Keratinocyte (primary cell): ENCODE results near the gene REX1BD. TPM values are rescaled to one million over a fixed set of nuclear protein-coding genes. Genes with fewer than 3 reads are reported as not detected.

Experiments
- DNase-seq: peaks from one replicate; pipeline ENCODE4 v3.0.0-alpha.2; 2011; ENCODE audit warnings: low read depth, missing footprints, low spot score
- FAIRE-seq: peaks from 2 replicates; lab custom pipeline; 2011; peaks lifted over from hg19 to GRCh38; lab: Jason Lieb, UNC
- H2AFZ ChIP-seq: 2 replicates; pipeline ENCODE4 v1.6.0; 2012; ENCODE audit warnings: low read length, control low read depth, inconsistent platforms; ENCODE audit not compliant: control insufficient read depth
- H3K27ac ChIP-seq: 2 replicates; pipeline ENCODE4 v1.5.1; 2011; ENCODE audit warnings: low read length; ENCODE audit not compliant: control insufficient read depth, insufficient read depth
- H3K27me3 ChIP-seq: 3 replicates; pipeline ENCODE4 v1.6.0; 2011; ENCODE audit warnings: low read length; ENCODE audit not compliant: control insufficient read depth, insufficient read depth; ENCODE audit errors: extremely low read depth
- H3K36me3 ChIP-seq, 2 experiments: 2 replicates in 1 of 2; 3 replicates in 1 of 2; pipeline ENCODE4 v1.5.1; 2011; ENCODE audit warnings: low read length in 2 of 2, mild to moderate bottlenecking in 1 of 2; ENCODE audit not compliant: control insufficient read depth in 2 of 2, insufficient read depth in 2 of 2; ENCODE audit errors: extremely low read depth in 1 of 2
- H3K4me1 ChIP-seq: 3 replicates; pipeline ENCODE4 v1.5.1; 2011; ENCODE audit warnings: low read length; ENCODE audit not compliant: control insufficient read depth, insufficient read depth; ENCODE audit errors: extremely low read depth
- H3K4me2 ChIP-seq: 3 replicates; pipeline ENCODE4 v1.6.0; 2011; ENCODE audit warnings: low read depth, low read length; ENCODE audit not compliant: control insufficient read depth, insufficient read depth; ENCODE audit errors: extremely low read depth
- H3K4me3 ChIP-seq, 3 experiments: fragments of 200-600 bp in 1 of 3; sonication (generic) in 1 of 3; 2 replicates in 2 of 3; 3 replicates in 1 of 3; pipeline ENCODE4 v1.5.1; 2011 to 2016; ENCODE audit warnings: low read length in 3 of 3, mild to moderate bottlenecking in 3 of 3, control low read depth in 2 of 3, inconsistent platforms in 1 of 3, low read depth in 1 of 3, mixed read lengths in 1 of 3, mixed run types in 1 of 3, moderate library complexity in 1 of 3; ENCODE audit not compliant: control insufficient read depth in 2 of 3, insufficient read depth in 2 of 3; ENCODE audit errors: extremely low read depth in 1 of 3
- H3K79me2 ChIP-seq: 2 replicates; pipeline ENCODE4 v1.6.0; 2012; ENCODE audit warnings: low read length; ENCODE audit not compliant: control insufficient read depth, insufficient read depth
- H3K9ac ChIP-seq: 3 replicates; pipeline ENCODE4 v1.6.0; 2011; ENCODE audit warnings: low read length; ENCODE audit not compliant: control insufficient read depth, insufficient read depth; ENCODE audit errors: extremely low read depth
- H3K9me1 ChIP-seq: 3 replicates; pipeline ENCODE4 v1.6.0; 2011; ENCODE audit warnings: low read length; ENCODE audit not compliant: control insufficient read depth, insufficient read depth; ENCODE audit errors: extremely low read depth
- H3K9me3 ChIP-seq: 2 replicates; pipeline ENCODE4 v1.5.1; 2012; ENCODE audit warnings: low read depth, low read length; ENCODE audit not compliant: control insufficient read depth
- H4K20me1 ChIP-seq: 3 replicates; pipeline ENCODE4 v1.6.0; 2011; ENCODE audit warnings: low read length; ENCODE audit not compliant: control insufficient read depth, insufficient read depth; ENCODE audit errors: extremely low read depth
- EZH2 ChIP-seq: IDR thresholded peaks from one replicate; pipeline ENCODE4 v1.6.1; 2012; ENCODE audit warnings: inconsistent platforms, mild to moderate bottlenecking, low read length, moderate library complexity
- dilution Hi-C: fragments of 300-500 bp; cut with MboI; formaldehyde crosslinking; loops from one replicate; pipeline ENCODE4 v1.7.0; 2020; ENCODE audit warnings: low sequenced_read_pairs; ENCODE audit not compliant: extremely low pct_ligation_motif_present
- polyA plus RNA-seq, 5 experiments: library from polyadenylated mRNA; depleted of rRNA in 3 of 5; stranded (reverse) in 3 of 5; stranded (forward) in 1 of 5; unstranded in 1 of 5; fragments of >200 nt; gene quantifications; 1 replicate in 1 of 5; 2 replicates in 3 of 5; 3 replicates in 1 of 5; pipeline versions ENCODE4 v1.2.1 to v1.2.3, GENCODE V29; 2011 to 2012; ENCODE audit warnings: missing spikeins in 2 of 5, low read depth in 1 of 5, low replicate concordance in 1 of 5
- small RNA-seq, 3 experiments: library from RNA; depleted of rRNA; stranded (forward); fragments of <200 nt; gene quantifications; one replicate each; pipeline ENCODE3, GENCODE V24; 2012; ENCODE audit warnings: low read depth in 3 of 3, low replicate concordance in 1 of 3; ENCODE audit not compliant: insufficient read length in 3 of 3
- TF ChIP-seq, protein P1 (sequence below), 3 experiments: IDR thresholded peaks in 1 of 3; conservative IDR thresholded peaks in 1 of 3; optimal IDR thresholded peaks in 1 of 3; 2 replicates in 2 of 3; 3 replicates in 1 of 3; pipeline versions ENCODE3 to v1.5.1; 2011; ENCODE audit warnings: low read length in 3 of 3, mild to moderate bottlenecking in 3 of 3, moderate library complexity in 2 of 3, control low read depth in 1 of 3, inconsistent platforms in 1 of 3; ENCODE audit not compliant: insufficient read depth in 2 of 3; ENCODE audit errors: extremely low read depth in 1 of 3

REX1BD gene
- polyA plus RNA-seq, 1 donor (not counting 4 experiments of a cell fraction or from before 2014, with no cell fraction given) = 31.9 TPM

DNA sequence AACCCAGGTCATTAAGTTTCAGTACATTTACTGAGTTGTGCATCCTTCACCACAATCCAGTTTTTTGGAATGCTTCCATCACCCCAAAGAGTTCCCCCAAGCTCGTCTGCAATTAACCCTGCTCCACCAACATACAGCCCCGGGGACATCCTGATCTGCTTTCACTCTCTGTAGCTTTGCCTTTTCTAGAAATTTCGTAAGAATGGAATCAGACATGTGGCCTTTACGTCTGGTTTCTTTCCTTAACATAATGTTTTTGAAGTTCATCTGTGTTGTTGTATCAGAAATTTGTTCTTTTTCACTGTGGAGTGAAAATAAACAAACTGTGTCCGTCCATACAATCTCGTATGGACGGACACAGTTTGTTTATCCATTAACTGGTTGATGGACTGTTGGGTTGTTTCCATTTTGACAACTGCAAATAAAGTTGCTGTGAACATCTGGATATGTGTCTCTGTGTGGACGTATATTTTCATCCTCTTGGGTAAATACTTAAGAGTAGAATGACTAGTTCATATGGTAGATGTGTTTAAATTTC, 51.2 kb downstream of the REX1BD start:
- Histone ChIP-seq H3K79me2 (no peaks in the 10 kb centered on the region), H2AFZ (no peak overlapping the region), H3K27me3 (no peaks in the 10 kb centered on the region), H3K9ac (no peak overlapping the region), H3K4me2 (no peak overlapping the region), H3K4me3 (no peak overlapping the region), H3K9me1 (no peaks in the 10 kb centered on the region), H3K27ac (no peak overlapping the region), H3K9me3 (peaks cover 4% of the 10 kb centered on the region), H4K20me1 (no peaks in the 10 kb centered on the region), H3K4me1 (peaks cover 18% of the 10 kb centered on the region), H3K36me3 (no peaks in the 10 kb centered on the region)
- DNase-seq (no peak), FAIRE-seq (no peak)
- TF ChIP-seq EZH2 = no peak
- TF ChIP-seq, protein P1, sequence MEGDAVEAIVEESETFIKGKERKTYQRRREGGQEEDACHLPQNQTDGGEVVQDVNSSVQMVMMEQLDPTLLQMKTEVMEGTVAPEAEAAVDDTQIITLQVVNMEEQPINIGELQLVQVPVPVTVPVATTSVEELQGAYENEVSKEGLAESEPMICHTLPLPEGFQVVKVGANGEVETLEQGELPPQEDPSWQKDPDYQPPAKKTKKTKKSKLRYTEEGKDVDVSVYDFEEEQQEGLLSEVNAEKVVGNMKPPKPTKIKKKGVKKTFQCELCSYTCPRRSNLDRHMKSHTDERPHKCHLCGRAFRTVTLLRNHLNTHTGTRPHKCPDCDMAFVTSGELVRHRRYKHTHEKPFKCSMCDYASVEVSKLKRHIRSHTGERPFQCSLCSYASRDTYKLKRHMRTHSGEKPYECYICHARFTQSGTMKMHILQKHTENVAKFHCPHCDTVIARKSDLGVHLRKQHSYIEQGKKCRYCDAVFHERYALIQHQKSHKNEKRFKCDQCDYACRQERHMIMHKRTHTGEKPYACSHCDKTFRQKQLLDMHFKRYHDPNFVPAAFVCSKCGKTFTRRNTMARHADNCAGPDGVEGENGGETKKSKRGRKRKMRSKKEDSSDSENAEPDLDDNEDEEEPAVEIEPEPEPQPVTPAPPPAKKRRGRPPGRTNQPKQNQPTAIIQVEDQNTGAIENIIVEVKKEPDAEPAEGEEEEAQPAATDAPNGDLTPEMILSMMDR (optimal IDR thresholded peaks at IDR 0.05 in 1 of 3, IDR thresholded peaks at IDR 0.05 in 1 of 3, conservative IDR thresholded peaks at IDR 0.05 in 1 of 3; ENCODE audit: extremely low read depth in 1 of 3, insufficient read depth in 2 of 3, low read length in 3 of 3) = no peak
- dilution Hi-C loops = no loop called here

Small RNA genes lying within 50 kb of the gene (small RNA-seq; reads per million reads assigned to genes)
- gene RN7SL155P = 0 reads per million in 3 experiments

Other genes with a start within 250 kb of the REX1BD start
- gene PGPEP1, start 248.2 kb upstream of the REX1BD start, polyA plus RNA-seq = 4.8 to 5.8 TPM (median 5.6 TPM) in 3 replicates
- 0.27 to 0.49 TPM (median 0.31 TPM) in 3 replicates for gene GDF15, start 202.6 kb upstream of the REX1BD start, polyA plus RNA-seq
- not detected in 3 replicates for gene LRRC25, start 191.2 kb upstream of the REX1BD start, polyA plus RNA-seq
- 7.5 to 11.3 TPM (median 10.8 TPM) in 3 replicates for gene SSBP4, start 169.4 kb upstream of the REX1BD start, polyA plus RNA-seq
- 3.5 to 8.3 TPM (median 7.0 TPM) in 3 replicates for gene ISYNA1, start 150.7 kb upstream of the REX1BD start, polyA plus RNA-seq
- gene ELL, start 66.7 kb upstream of the REX1BD start, polyA plus RNA-seq = 4.4 to 8.3 TPM (median 6.8 TPM) in 3 replicates
- gene FKBP8, start 45.2 kb upstream of the REX1BD start, polyA plus RNA-seq = 115 to 222 TPM (median 150 TPM) in 3 replicates
- gene KXD1, start 30.9 kb upstream of the REX1BD start, polyA plus RNA-seq = 94.6 to 129 TPM (median 119 TPM) in 3 replicates
- gene UBA52, start 16.9 kb upstream of the REX1BD start, polyA plus RNA-seq = 1,376 to 2,465 TPM (median 1,831 TPM) in 3 replicates
- 0.20 to 1.5 TPM (median 0.98 TPM) in 3 replicates for gene CRLF1, start 18.0 kb downstream of the REX1BD start, polyA plus RNA-seq
- gene TMEM59L, start 24.1 kb downstream of the REX1BD start, polyA plus RNA-seq = 0.06 to 0.19 TPM in 2 of 3 replicates, not detected in the other
- 0.68 to 2.0 TPM (median 1.3 TPM) in 3 replicates for gene KLHL26, start 48.2 kb downstream of the REX1BD start, polyA plus RNA-seq
- gene CRTC1, start 94.9 kb downstream of the REX1BD start, polyA plus RNA-seq = 0.54 to 2.4 TPM (median 1.0 TPM) in 3 replicates
- 0.02 to 0.21 TPM in 2 of 3 replicates, not detected in the other for gene COMP, start 202.5 kb downstream of the REX1BD start, polyA plus RNA-seq
- 22.5 to 48.5 TPM (median 33.7 TPM) in 3 replicates for gene UPF1, start 243.2 kb downstream of the REX1BD start, polyA plus RNA-seq